ENCODE results near the gene NR2F1.

GRCh38 chr5:93621327-93621798, 38.3 kb downstream of the NR2F1 start:
- TF ChIP-seq POLR2A (IDR thresholded peaks at IDR 0.05) (no peak), CTCF (IDR thresholded peaks at IDR 0.05 in 8 of 11, conservative IDR thresholded peaks at IDR 0.05 in 3 of 11) (no peak), POLR2AphosphoS5 (IDR thresholded peaks at IDR 0.05) (peak in 2 of 3 donors; percentile 62 to 64)
